GM19035 (cell line): Measurements from ENCODE around the gene LMCD1.
A peak's percentile ranks its signal among the peaks of the same experiment; 100 is the strongest.

Source experiments
- ATAC-seq: cut with Tn5 transposase; IDR thresholded peaks from one replicate; pipeline ENCODE4 v1.9.1; 2021; ENCODE audit not compliant: unreplicated experiment

LMCD1 gene, protein sequence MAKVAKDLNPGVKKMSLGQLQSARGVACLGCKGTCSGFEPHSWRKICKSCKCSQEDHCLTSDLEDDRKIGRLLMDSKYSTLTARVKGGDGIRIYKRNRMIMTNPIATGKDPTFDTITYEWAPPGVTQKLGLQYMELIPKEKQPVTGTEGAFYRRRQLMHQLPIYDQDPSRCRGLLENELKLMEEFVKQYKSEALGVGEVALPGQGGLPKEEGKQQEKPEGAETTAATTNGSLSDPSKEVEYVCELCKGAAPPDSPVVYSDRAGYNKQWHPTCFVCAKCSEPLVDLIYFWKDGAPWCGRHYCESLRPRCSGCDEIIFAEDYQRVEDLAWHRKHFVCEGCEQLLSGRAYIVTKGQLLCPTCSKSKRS

DNA sequence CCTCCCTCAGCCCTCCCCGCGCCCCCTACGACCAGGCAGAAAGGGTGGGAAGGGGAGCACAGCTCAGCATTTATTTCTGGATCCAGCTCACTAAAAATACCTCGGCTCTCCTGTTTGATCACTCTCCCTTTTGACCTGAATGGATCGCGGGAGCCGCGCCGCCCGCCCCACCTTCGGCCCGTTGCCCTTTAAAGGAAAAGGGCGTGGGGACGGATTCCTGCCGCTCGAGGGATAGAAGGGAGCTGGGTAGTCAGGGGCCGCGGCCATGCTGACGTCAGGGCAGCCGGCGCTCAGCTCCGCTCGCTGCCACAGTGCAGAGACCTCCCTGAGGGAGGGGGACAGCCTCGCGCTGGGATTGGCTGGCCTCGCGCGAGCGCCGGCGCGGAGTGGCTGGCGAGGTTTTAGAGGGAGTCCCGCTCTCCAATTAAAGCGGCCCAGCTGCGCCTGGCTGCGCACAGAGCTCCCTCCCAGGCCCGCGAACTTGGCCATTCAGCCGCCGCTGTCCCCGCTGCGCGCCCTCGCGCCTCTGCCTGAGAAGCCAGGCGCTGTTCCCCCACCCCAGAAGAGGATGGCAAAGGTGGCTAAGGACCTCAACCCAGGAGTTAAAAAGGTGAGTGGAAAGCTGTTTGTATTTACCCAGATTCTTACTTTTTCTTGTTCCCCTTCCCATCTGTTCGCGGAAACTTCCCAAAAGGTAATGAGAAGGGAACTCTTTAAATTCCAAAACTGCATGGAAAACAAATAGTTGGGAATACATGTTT lies at the start of gene LMCD1:
TSS of gene LMCD1 (plus strand) at position 453 of the 761 bp plus-strand sequence. CDS start at position 569, 116 bp downstream.
- ATAC-seq, result peak; percentile 96

DNA sequence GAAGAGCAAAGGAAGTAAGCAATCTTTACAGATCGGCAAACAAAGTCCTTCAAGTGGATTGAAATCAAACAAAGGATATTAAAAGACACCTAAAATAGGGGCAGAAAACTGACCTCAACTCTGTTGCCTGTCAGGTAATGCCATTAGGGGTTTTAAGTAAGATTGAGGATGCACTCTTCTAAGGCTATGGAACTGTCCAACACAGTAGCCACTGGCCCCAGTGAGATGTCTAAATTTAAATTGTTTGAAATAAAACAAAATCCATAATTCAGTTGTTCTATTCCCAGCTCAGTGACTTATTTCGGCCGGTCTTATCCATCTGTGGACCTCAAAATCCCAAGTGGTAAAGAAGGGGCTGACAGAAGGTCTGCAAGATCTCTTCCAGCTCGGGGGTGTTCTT lies 49.5 kb upstream of the LMCD1 start:
- ATAC-seq, result no peak

DNA sequence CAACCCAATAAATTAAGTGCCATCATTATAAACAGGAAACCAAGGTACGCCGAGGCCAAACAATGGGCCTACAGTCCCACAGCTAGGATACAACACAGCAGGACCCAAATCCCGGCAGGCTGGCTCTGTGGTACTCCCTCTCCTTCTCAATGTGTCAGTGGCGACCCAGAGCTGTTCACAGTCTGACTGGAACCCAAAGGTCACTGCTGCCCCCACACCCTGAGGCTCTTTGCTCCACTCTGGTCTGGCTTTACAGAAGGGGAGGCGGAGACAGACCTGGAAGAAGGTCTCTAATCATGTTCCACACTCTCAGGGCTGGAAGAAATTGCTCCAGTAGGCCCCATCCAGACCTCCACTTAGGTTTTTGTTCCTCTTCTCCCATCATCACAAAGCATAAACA lies 48.5 kb upstream of the LMCD1 start:
- ATAC-seq, result no peak

DNA sequence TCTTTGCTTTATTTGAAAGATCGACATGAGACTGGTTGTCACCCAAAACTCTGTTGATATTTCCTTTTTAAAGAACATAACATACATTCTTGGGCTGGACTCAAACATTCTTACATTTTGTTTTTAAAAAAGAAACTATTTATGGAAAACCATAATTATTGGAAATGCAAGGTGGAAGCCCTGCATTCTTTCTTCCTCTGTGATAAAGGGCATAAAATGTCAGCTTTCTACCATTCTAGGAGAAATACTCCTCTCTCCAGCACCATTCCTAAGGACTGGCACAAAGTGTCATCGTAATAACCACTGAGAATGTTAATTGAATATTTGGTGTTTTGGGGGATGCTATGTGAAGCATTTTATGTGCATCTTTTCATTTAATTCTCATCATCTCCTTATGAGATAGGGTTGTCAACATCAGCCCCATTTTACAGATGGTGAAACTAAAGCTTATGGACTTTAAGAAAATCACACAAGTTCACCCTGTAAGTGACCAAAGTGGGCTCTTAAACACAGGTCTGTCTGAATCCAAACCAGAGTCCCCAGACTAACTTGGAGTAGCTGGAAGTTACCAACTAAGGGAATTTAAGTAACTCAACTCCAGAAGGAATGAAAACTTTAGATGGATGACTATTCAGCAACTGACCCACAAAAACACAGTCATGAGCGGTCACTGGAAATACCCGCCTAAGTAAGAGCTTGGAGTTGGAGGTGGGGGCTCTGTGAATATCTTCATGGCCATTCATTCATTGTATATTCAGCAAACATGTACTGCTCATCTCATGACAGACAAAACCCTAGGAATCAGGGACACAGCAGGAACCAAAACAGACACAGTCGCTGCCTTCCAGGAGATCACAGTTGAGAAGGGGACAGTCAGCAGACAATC lies 45.9 kb upstream of the LMCD1 start:
- no peak for ATAC-seq

DNA sequence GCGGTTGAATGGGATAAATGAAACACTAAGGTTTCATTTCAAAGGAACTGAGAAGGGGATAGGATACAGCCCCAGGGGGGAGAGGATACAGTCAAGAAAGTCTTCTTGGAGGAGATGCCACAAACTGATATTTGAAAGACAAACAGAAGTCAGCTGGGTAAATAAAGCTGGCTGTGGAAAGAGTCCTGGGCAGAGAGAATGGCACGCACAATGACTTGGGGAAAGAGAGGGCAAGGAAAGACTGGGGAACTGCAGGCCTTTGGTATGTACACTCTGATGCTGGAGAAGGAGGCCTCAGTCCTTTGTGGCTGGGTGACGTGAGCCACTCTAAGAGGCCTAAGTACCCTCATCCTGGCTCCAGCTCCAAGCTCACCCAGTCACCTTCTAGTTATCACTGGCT lies 45.2 kb upstream of the LMCD1 start:
- ATAC-seq, result no peak

DNA sequence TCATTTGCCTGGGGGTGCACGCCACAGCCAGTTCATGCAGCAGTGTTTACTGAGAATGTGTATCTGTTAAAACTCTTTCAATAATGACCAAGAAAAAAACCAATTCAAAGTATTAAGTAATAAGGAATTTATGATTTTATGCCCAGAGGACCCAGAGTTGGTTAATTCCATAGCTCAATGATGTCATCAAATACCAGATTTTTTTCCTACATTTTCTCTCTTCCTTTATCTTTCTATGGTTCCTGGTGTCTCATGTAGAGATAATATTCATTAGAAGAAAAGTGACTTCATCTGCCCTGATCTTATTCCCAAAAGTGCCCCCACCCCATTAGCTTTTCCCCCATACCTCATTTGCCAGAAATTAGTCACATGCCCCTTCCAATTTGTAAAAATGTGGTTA lies 44.6 kb upstream of the LMCD1 start:
- ATAC-seq, result no peak

DNA sequence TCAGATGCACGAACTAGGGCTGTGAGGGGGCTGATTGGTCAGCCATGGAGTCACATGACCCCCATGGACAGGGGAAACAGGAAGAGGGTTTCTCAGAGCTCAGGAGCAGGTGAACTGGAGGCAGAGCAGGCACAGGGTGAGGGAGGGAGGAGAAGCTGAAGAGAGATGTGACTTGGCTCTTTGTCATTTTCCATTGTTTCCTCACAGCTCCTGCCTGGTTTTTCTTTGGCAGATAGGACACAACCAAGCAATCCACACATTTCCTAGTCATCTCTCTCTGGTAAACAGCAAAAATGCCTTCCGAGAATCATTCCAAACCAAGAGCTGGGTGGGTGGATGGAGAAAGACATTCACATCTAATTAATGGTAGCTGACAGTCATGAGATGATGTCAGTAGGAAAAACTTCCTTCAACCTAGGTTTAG lies 43.4 kb upstream of the LMCD1 start:
- no peak for ATAC-seq

DNA sequence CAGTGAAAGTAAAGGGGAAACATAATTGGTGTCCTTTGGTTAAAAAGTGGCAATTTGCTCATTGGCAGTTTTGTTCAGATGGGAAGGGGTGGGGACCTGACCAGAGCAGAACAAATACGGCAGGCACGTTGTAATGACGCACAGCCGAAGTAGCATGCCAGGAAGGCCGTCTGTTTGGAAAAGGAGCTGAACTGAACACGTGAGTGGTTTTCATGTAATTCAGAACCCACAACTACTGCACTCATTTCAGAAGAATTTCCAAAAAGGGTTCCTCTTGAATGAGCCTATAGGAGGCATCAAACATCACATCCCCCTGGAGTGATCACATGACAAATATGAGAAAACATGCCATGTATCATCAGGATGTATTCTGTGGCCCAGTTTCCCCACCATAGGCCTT lies 42.9 kb upstream of the LMCD1 start:
- ATAC-seq, result no peak

DNA sequence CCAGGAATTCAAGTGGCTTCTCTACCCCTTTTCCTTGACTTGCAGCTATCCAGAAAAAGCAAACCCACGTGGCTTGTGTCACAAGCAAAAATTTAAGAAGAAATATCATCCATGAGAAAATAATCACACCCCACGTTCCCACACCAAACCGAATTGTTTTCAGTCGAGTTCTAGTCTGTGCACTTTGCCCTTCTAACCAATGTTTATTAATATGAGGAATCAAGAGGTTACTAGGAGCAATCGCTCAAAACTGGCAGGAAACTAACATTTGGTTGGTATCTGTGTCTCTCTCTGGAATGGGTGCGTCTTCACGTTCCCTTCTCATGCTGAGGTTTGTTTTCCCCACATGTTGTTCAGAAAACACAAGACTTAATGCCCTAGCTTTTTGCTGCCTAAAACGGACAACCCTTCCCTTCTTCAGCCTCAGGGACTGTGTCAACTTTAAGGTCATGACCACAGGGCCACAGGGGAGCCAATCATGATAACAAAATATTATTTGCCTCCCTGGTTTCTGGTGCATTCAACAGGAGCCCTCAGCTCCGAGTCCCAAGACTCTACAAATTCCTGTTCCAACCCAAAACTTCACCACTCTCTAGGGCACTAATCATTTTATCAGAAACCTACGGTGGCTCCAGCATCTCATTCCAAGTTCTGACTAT lies 41.4 kb upstream of the LMCD1 start:
- ATAC-seq, result no peak

DNA sequence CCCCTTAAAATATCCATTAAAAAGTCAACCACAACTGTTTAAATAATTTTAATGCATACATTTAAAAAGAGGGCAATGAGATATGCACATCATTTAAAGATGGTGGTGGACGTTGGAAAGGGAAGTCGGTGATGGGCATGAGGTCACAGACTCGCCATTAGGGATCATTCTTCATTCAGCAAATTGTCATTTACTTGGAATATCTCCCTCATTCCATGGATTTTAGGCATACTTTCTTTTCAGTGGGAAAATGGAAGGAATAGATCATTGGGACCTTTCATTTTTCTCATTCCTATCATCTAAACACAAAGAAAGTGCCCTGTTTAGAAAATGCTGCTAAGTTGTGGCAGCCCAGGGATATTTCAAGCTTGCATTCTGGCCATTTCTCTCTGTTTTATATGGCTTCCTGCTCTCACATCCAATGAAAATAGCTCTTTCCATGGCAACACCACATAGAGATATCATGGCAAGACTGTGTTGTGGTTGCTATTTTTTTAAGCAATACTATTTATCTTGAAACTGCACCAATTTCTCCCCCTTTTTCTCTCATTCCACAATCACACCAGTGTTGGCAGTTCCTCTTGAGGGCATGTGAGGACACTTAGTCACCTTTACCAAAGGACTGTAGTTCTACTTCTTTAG lies 40.7 kb upstream of the LMCD1 start:
- no peak for ATAC-seq

DNA sequence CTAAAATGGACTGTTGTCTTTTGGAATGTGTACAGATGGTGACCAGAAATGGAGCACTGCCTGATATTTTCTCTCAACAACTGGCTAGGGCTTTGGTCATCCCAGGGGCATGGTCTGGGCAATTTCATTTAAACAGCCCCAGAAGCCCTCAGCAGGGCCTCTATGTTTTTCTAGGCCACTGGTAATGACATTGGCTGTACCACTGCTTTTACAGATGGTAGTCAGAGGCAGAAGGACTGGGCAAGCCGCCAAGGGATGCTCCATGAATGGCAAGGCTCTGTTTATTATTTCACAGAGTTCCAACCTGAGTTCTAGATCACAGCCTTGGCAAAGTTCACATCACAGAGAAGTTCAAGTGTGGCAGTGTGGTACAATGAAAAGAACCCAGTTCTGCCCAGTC lies 37.0 kb upstream of the LMCD1 start:
- ATAC-seq, result no peak

DNA sequence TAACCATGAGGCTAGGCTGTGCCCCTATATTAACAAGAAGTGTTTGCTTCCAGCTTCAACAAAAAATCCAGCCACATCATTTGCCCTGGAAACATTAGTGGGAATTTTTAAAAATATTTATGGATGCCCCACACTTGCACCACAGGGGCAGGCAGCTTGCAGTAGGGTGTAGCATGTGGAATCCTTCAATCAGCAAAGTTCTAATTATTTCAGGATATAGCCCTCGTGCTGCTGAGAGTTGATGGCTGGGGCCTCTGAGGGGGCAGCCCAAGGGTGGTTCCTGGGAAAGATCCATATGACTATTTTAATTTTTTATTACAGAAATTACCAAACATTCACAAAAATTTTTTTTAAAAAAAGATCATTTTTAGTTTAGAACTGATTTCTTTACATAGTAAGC lies 35.1 kb upstream of the LMCD1 start:
- ATAC-seq, result no peak

DNA sequence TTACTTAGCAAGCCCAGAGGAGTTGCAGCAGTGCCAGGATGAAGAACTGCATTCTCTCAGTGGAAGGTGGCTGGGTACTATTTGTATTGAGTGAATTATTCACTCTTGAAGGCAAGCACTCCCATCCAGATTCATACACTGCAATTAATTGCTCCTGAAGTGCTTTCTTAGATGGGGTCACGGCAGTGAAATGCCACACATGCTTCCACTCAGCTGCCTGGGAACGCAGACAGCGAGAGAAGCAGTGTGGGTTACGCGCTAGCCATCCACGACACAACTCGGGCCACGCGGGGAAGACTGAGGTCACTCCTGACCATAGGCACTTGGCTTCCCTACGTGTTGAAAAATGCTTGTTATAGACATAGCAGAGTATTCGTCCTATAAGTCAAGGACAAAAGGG lies 30.8 kb upstream of the LMCD1 start:
- no peak for ATAC-seq

DNA sequence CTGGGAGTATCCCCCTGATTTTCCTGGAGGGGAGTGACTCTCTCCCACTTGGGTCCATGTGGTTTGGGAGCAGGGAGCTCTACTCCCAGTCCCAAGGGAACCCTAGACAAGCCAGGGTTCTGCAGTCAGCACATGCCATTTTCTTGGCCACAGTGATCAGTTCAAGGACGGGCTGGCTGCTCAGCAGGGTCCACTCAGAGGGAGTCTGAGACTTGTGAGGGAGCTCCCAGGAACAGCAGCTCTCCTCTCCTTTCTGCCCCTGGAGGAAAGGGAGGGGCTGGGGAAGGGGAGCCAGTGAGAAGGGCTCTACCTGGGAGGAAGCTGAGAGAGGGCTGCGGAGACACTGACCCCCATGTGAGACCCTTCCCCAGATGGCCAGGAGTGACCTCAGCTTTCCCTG lies 29.1 kb upstream of the LMCD1 start:
- no peak for ATAC-seq

DNA sequence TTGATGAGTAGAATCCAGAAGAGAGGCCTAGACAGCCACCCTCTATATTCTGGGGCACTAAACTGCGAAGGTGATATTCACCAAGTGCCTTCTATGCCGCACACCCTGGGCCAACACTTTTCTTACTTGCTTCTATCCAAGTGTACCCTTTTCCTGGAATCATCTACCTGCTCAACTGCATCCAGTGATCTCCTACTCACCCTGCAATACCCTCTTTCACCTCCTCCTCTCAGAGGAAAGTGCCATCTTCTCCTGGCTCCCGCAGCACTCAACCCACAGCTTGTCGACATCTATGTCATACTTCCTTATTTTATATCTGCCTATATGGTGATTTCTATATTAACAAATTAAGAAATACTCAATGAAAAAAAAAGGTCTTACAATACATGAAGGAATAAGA lies 28.6 kb upstream of the LMCD1 start:
- ATAC-seq, result no peak

DNA sequence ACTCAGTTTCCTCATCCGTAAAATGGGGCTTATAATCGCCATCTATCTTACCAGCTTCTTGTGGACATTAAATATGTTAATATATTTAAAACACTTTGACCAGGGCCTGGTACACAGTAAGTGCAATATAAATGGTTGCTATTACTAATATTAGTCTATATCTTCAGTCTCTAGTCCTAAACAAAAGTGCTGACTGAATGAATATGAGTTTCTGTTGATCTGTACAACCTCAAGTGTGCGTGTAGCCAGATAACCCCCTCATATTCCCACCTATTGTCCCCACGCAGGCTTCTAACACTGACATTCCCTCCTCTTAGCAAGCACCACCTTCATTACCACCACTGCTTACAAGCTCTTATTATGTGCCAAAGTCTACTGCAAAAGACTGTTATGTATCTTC lies 27.6 kb upstream of the LMCD1 start:
- no peak for ATAC-seq

DNA sequence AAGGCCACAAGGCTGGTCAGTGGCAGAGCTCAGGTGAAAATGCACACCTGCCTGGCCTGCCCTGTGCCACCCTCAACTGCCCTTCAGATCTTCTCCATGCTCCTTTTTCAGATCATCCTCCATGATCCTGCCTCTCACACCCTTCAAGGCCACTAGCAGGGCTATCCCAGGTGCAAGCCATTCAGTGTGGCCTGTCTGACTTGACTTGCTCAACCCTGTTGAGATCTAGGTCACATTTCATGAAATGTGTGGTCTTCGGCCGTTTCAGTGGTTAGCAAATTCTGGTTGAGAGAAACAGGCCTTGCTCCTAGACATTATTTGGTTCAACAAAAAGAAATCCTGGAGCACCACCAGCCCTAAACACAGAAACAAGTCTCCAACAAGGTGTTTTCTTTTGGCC lies 26.6 kb upstream of the LMCD1 start:
- ATAC-seq, result no peak

DNA sequence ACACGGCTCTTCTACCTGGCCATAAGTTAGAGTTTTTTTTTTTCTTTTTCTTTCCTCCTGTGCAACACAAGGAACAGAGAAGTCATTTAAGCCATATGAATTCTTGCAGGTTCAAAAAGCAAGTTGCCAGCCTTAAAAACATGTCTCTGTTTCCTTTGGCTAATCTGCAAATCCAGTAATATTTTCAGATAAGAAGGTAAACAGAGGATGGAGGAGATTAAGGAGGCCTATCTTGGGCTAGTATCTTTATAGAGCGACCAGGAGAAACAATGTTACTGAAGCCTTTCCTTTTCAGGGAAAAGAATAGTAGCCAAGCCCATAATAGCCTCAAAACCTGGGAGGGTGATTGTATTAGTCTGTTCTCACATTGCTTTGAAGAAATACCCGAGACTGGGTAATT lies 20.9 kb upstream of the LMCD1 start:
- no peak for ATAC-seq

DNA sequence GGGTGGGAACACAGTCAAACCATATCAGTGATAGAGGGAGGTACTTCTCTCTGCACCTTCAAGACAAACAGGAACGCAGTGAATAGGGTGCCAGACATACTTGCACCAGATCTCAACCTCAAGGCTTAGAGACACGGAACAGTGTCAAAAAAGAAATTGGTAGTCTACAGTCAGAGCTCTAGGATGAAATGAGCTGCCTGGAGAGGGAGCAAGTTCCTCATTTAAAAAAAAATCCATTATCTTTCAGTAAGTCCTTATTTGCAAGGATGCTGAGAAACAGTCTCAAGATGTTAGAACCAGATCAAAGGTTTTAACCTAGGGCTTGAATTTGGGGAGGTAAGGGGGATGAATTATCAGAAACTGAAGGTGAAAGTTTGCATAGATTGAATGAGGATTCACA lies 20.2 kb upstream of the LMCD1 start:
- no peak for ATAC-seq

DNA sequence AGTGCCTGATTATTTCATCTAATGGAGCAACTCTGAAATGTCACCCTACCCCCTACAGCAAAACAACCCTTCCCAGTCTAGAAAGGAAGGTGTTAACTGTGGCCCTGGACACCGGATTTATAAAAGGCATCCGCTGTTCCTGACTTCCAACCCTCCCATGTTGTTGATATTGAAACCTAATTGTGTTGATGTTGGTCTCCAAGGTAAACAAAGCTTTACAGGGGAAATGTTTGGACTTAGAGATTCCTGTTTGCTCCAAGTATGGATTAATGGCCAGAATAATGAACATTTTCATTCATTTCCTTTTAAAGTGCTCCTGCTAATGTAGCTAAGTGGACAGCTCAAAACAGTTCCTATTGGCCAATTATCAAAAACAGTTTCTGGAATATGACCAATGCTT lies 19.4 kb upstream of the LMCD1 start:
- ATAC-seq, result no peak
